ENCODE results near the gene TGFA. TPM values are rescaled to one million over a fixed set of nuclear protein-coding genes. Genes with fewer than 3 reads are reported as not detected.

Gene TGFA
- total RNA-seq (2021; ENCODE audit: unreplicated experiment) = 50.1 TPM
- 42.6 and 43.6 TPM in 2 replicates for polyA plus RNA-seq (2012)
- Bru-seq, nascent RNA = percentile 86 among the genes with signal in this experiment
- percentile 78 among the genes with signal in this experiment for BruChase-seq, experiment 1, labeled RNA remaining after a 6-hour chase
- BruChase-seq, experiment 2, labeled RNA remaining after a 2-hour chase = percentile 76 among the genes with signal in this experiment
- long read RNA-seq, full-length matches to known transcripts = 44 of 63 reads
- long read RNA-seq, partial matches to known transcripts = 2 of 63 reads
- long read RNA-seq, other reads (novel, unspliced or antisense) = 17 of 63 reads

DNA sequence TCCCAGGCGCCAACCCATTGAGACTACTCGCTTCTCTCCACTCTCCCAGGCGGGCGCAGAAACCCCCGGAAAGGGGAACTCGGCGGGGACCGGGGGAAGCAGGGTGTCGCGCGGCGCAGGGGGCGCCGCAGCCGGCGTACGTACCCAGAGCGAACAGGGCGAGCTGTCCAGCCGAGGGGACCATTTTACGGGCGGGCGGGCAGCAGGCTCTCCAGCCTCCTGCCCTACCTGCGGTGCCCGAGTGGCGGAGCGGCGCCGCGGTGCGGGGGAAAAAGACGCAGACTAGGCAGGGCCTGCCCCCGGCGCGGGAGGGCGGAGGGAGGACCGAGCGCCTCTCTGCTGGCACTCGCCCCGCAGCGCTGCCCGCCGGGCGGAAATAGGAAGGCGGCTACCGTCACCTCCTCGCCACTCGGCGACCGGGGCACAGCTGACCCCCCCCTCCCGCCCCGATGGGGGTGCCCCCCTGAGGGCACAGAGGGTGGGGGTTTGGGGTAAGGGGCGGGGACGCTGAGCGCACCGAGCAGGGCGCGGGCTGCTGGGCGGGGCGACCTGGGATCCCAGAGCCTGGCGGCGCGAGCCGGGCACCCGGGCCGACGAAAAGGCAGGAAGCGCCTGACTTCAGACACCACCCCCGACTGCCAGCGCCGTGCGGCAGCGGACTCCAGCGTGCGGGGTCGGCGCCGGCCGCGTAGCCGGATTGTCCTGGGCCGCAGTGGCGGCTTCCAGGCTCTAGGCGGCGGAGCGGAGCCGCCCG, at the start of gene TGFA:
Gene TGFA, minus strand, starts transcription at position 243 of the 754 bp plus-strand sequence. Its CDS starts 59 bp downstream, at position 184.
- Histone ChIP-seq H3K4me3 (replicated peaks in 1 of 2; ENCODE audit: low read depth in 1 of 2, low read length in 2 of 2) (peak within 1 kb of the TSS; percentile 92 to 95), H3K9ac (ENCODE audit: low read length) (peak within 1 kb of the TSS; percentile 92), H3K27ac (ENCODE audit: low read depth, low read length) (peak within 1 kb of the TSS; percentile 94), H3K79me2 (ENCODE audit: insufficient read depth, low read length) (peaks cover 47% of the 10 kb centered on the region), H3K9me2 (ENCODE audit: insufficient read depth) (no peaks in the 10 kb centered on the region), H4K20me1 (ENCODE audit: insufficient read depth) (no peaks in the 10 kb centered on the region), H2AFZ (ENCODE audit: low read depth, low read length, poor library complexity, severe bottlenecking) (no peak within 1 kb of the TSS), H3K4me1 (ENCODE audit: control insufficient read depth in 1 of 2, insufficient read depth in 2 of 2, low read length in 2 of 2) (peaks cover 18 to 25% of the 10 kb centered on the region in 2 experiments), H3K36me3 (ENCODE audit: control insufficient read depth in 1 of 2, insufficient read depth in 2 of 2, low read length in 2 of 2) (no peaks in the 10 kb centered on the region), H3K9me3 (ENCODE audit: control insufficient read depth in 1 of 2, insufficient read depth in 1 of 2, low read depth in 1 of 2, low read length in 2 of 2) (no peaks in the 10 kb centered on the region), H3K4me2 (ENCODE audit: low read length) (peak within 1 kb of the TSS; percentile 75), H3K27me3 (ENCODE audit: insufficient read depth, low read length) (no peaks in the 10 kb centered on the region)
- POLR2A ChIA-PET = interaction anchor here (1.1 to 1.5 kb wide), 2 partner anchors 9 to 64 kb away, joined by 5 read pairs; no protein-coding TSS in a partner anchor
- intact Hi-C loops (cut with micrococcal nuclease) = loop anchor here (1.0 to 5.0 kb wide), 3 partner anchors 64 to 226 kb away; no protein-coding TSS in a partner anchor
- DNase-seq (ENCODE audit: low read depth, low spot score) (peak; percentile 89), ATAC-seq (peak; percentile 87)
- CTCF ChIA-PET = interaction anchor here (1.0 kb wide), 1 partner anchor 64 kb away, joined by 4 read pairs; no protein-coding TSS in a partner anchor
- RAD21 ChIA-PET (ENCODE audit: low non-redundant PET in 1 of 2, low total read pairs in 2 of 2, uncharacterized antibody in 2 of 2, unreplicated experiment in 2 of 2) = no interaction called here
- BruUV-seq (replicated peaks) = no TSS peak
- TF ChIP-seq ELF1 (IDR thresholded peaks at IDR 0.05; ENCODE audit: borderline replicate concordance, low read depth) (peak; percentile 32; the same call in 1 of the 2 replicates), EGR1 (IDR thresholded peaks at IDR 0.05; ENCODE audit: low read depth) (peak; percentile 56), CBX3 (IDR thresholded peaks at IDR 0.05; ENCODE audit: low read depth) (peak; percentile 83; the same call in 1 of the 2 replicates), RAD21 (IDR thresholded peaks at IDR 0.05; ENCODE audit: low read depth) (peak; percentile 85), EZH2 (IDR thresholded peaks at IDR 0.05) (no peak), YY1 (IDR thresholded peaks at IDR 0.05; ENCODE audit: extremely low read depth, insufficient replicate concordance, low read depth, low read length) (no peak), ZNF274 (IDR thresholded peaks at IDR 0.05; ENCODE audit: low read depth, low read length) (no peak), SIN3A (IDR thresholded peaks at IDR 0.05; ENCODE audit: low read depth) (no peak; the same call in 1 of the 2 replicates), SP1 (IDR thresholded peaks at IDR 0.05; ENCODE audit: low read depth) (peak; percentile 59; the same call in 1 of the 2 replicates), POLR2AphosphoS5 (IDR thresholded peaks at IDR 0.05; ENCODE audit: low read depth, low read length) (peak; percentile 74), FOSL1 (IDR thresholded peaks at IDR 0.05; ENCODE audit: low read depth) (no peak), JUND (IDR thresholded peaks at IDR 0.05) (no peak), SRF (IDR thresholded peaks at IDR 0.05; ENCODE audit: low read depth) (no peak), EZH2phosphoT487 (IDR thresholded peaks at IDR 0.05; ENCODE audit: borderline replicate concordance) (no peak), TCF7L2 (IDR thresholded peaks at IDR 0.05; ENCODE audit: borderline replicate concordance, extremely low read depth, insufficient read depth, insufficient read length) (peak; percentile 85)
- TF ChIP-seq, protein P1, sequence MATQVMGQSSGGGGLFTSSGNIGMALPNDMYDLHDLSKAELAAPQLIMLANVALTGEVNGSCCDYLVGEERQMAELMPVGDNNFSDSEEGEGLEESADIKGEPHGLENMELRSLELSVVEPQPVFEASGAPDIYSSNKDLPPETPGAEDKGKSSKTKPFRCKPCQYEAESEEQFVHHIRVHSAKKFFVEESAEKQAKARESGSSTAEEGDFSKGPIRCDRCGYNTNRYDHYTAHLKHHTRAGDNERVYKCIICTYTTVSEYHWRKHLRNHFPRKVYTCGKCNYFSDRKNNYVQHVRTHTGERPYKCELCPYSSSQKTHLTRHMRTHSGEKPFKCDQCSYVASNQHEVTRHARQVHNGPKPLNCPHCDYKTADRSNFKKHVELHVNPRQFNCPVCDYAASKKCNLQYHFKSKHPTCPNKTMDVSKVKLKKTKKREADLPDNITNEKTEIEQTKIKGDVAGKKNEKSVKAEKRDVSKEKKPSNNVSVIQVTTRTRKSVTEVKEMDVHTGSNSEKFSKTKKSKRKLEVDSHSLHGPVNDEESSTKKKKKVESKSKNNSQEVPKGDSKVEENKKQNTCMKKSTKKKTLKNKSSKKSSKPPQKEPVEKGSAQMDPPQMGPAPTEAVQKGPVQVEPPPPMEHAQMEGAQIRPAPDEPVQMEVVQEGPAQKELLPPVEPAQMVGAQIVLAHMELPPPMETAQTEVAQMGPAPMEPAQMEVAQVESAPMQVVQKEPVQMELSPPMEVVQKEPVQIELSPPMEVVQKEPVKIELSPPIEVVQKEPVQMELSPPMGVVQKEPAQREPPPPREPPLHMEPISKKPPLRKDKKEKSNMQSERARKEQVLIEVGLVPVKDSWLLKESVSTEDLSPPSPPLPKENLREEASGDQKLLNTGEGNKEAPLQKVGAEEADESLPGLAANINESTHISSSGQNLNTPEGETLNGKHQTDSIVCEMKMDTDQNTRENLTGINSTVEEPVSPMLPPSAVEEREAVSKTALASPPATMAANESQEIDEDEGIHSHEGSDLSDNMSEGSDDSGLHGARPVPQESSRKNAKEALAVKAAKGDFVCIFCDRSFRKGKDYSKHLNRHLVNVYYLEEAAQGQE (IDR thresholded peaks at IDR 0.05; ENCODE audit: low read depth) = no peak
- TF ChIP-seq, protein P2, sequence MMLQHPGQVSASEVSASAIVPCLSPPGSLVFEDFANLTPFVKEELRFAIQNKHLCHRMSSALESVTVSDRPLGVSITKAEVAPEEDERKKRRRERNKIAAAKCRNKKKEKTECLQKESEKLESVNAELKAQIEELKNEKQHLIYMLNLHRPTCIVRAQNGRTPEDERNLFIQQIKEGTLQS (IDR thresholded peaks at IDR 0.05) = no peak
- TF ChIP-seq, protein P3, sequence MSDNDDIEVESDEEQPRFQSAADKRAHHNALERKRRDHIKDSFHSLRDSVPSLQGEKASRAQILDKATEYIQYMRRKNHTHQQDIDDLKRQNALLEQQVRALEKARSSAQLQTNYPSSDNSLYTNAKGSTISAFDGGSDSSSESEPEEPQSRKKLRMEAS (IDR thresholded peaks at IDR 0.05) = no peak
- TF ChIP-seq, protein P4, sequence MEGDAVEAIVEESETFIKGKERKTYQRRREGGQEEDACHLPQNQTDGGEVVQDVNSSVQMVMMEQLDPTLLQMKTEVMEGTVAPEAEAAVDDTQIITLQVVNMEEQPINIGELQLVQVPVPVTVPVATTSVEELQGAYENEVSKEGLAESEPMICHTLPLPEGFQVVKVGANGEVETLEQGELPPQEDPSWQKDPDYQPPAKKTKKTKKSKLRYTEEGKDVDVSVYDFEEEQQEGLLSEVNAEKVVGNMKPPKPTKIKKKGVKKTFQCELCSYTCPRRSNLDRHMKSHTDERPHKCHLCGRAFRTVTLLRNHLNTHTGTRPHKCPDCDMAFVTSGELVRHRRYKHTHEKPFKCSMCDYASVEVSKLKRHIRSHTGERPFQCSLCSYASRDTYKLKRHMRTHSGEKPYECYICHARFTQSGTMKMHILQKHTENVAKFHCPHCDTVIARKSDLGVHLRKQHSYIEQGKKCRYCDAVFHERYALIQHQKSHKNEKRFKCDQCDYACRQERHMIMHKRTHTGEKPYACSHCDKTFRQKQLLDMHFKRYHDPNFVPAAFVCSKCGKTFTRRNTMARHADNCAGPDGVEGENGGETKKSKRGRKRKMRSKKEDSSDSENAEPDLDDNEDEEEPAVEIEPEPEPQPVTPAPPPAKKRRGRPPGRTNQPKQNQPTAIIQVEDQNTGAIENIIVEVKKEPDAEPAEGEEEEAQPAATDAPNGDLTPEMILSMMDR (IDR thresholded peaks at IDR 0.05 in 2 of 3, conservative IDR thresholded peaks at IDR 0.05 in 1 of 3; ENCODE audit: borderline replicate concordance in 1 of 3, insufficient read depth in 1 of 3, low read depth in 2 of 3, low read length in 2 of 3) = peak; percentile 73 to 92 (median 76)

Measured in HCT116 (cell line).